HG03175 (cell line): ENCODE results near the gene EME1.
"Not testable (repeated sequence)": the region's sequence is repeated elsewhere in the genome, so short reads cannot be mapped to it uniquely, and the experiment has no call there.

ENCODE experiments used
- ATAC-seq: cut with Tn5 transposase; IDR thresholded peaks from one replicate; pipeline ENCODE4 v1.9.1; 2021; ENCODE audit warnings: mild to moderate bottlenecking, moderate library complexity; ENCODE audit not compliant: unreplicated experiment

EME1 gene, protein sequence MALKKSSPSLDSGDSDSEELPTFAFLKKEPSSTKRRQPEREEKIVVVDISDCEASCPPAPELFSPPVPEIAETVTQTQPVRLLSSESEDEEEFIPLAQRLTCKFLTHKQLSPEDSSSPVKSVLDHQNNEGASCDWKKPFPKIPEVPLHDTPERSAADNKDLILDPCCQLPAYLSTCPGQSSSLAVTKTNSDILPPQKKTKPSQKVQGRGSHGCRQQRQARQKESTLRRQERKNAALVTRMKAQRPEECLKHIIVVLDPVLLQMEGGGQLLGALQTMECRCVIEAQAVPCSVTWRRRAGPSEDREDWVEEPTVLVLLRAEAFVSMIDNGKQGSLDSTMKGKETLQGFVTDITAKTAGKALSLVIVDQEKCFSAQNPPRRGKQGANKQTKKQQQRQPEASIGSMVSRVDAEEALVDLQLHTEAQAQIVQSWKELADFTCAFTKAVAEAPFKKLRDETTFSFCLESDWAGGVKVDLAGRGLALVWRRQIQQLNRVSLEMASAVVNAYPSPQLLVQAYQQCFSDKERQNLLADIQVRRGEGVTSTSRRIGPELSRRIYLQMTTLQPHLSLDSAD

DNA sequence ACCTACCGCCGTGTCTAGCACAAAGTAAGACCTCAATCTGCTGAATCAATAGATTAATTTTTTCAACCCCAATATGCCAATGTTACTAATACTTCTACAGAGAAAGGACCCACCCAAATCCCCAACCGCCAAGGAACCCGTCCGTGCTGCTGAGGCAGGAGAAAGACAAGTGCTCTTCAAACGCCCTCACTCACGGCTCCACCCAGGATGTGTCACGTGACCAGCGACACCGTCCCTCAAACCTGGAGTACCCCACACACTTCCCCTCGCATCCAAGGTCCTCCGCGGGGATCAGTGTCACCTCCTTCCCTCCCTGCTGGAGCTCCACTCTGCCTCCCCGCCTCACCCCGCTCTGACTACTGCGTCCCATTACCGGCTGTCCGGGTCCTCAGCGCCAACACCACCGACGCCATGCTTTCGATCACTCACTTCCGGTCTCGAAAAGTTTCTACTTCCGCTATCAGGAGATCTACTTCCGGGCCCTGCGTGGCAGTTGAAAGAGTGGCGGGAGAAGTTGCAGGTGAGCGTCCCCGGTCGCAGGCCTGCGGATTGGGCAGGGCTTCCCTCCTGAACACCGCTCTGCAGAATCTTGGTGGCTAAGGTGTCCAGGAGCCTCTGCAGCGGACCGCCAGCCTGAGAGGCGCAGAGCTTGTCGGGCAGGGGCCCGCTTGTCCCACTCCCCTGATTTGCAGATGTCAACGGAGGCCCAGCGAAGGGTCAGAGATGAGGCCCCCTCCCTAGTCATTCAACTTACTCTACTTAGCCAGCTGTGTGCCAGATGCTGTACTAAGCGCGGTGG, at the start of gene EME1, which contains the start of gene MRPL27:
EME1 (plus strand) TSS at position 472 of the 799 bp plus-strand sequence. CDS start 1,980 bp downstream, outside the sequence.
MRPL27 (minus strand) TSS at position 427 of the 799 bp plus-strand sequence; CDS start at position 413, 14 bp downstream.
- peak; percentile 94 for ATAC-seq

DNA sequence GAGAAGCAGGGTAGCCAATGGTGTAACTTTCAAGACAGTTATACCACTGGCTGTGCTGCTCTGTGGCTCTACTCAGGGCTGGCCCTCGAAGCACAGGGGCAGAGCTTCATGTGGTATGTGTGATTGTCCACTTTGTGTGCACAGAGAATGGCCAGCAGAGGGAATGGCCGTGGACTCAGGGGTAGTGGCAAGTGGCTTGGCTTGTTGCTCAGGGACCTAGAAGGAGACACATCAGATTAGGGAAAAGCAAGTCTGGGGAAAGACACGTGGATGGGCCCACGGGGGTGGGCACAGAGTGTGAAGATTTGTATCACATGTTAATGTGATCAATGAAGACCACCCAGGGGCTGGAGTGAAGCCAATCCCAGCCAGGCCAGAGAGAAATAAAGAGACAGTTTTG, 47.1 kb upstream of the EME1 start:
- ATAC-seq = no peak

DNA sequence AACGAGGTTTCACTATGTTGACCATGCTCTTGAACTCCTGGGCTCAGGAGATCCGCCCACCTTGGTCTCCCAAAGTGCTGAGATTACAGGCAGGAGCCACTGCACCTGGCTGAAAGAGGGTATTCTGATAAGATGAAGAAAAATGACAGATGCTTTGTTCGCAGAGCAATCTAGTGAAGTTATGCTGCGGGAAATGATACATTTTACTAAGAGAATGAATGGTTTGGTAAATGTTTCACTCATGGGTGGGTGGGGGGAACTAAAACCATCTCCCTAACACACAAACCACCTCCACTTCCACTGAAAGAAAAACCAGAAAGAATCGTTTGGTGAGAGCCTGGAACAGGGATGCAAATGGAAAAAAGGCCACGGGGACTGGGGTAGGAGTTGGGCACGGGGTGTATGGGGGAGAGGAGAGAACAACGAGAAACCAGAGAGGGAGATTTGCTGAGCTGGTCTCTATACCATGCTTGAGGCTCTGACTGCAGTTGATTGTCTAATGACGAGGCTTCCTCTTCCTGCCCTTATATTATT, 46.1 kb upstream of the EME1 start:
- no peak for ATAC-seq

DNA sequence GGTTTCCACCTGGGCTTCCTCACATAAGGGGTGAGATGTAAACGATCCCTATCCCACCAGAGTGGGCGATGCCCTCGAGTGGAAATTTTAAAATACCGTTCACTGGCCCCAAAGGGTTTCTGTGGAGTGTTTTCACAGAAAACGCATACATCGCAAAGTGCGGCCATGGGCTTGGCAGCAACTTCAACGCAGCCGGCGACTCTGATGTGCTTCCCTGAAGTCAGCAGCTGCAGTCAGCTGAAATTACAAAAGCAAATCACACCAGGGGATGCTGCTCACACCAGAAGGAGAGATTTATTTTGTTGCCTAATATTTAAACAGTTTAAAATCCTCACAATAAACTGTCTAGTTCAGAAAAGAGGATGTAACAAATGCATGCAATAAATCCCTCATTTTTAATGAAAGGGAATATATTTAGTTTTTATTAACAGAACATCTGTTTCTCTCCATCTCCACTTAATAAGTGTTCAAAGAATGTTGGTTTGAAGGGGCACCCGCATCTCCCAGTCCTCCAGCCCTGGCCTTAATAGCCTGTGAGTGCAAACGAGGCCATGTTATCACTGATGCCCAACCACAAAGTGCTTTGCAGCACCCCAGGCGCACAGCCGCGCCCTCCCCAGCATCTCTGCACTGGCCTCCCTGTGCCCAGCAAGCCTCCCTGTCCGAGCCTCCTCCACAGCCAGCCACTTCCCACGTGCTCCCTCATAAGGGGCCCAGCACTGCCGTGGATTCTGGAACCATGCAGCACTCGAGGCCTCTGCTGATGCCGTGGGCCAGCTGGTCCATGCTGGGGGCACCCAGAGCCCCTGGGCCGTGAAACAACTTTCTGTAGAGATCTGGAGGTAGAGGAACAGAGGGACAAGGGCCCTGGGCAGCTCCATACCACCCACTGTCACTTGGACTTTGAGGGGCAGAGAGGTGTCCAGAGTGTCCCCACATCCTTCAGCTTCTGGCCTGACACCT, 44.4 kb upstream of the EME1 start:
- ATAC-seq = no peak

DNA sequence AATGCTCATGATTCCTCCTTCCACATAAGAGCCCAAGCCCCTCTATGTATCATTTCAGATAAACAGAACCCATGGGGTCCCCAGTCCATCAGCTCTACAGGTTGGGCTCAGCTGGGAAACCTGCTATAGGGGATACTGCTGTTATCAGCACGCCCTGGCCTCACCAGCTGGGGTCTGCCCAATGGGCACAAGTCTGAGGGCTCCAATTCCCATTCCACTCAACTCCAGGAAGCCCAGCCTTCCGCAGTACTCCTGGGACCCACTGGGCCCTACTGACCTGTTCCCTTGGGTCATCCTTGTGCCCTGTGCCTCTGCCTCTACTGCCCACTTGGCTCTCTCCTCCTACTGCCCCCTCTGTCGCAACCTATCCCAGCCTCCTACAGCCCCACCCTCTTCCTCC, 43.3 kb upstream of the EME1 start:
- ATAC-seq = no peak

DNA sequence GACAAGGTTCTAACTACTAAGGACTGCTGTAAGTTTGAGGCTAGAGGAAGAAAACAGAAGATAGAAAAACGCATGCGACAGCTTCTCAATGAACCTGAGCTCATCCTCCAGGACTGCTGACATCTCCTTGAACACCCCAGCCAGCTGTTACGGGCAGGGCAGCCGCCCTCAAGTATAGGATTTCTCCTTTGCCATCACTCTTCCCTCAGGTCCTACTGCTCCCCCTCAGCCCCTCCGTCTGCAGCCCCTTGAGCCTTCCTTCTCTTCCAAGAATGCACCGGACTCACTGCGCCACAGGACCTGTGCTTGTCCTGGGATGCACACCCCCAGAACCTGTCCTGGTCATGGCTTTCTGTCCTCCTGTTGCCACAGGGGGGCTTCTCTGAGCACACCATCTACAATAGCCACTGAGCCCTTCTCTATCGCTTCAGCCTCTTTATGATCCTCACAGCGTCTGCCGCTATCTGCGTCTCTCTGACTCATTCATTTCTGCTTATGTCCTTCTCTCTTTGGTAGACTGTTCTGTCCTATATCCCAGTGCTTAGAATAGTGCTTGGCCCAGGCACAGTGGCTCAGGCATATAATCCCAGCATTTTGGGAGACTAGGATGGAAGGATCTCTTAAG, 42.8 kb upstream of the EME1 start:
- ATAC-seq = no peak

DNA sequence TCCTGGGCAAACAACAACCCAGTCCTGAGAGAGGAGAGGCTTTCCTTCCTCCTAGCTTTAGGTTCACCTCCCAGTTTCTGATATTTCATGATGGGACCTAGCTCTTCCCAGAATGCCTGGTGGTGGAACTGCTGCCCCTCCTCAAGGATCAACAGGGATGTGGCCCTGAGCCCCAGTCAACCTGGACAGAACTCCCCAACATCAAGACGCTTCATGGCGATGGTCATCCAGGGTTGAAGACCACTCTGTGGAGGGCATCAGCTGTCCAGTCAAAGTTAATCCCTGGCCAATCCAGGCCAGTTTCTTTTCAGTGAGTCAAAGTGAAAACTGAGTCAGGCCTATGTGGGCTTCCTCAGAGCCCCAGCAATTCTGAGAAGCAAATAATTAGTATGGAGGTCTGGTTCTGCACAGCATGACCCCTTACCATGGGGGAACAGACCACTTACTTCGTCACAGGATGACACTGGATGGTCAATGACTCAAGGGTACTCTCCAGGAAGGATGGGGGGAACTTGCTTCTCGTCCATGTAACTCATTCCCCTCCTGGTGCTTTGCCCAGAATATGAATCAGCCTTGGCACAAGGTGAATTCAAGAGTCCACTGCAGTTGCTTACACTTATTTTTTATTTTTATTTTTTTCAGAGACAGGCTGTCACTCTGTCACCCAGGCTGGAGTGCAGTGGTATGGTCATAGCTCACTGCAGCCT, 41.8 kb upstream of the EME1 start:
- no peak for ATAC-seq

DNA sequence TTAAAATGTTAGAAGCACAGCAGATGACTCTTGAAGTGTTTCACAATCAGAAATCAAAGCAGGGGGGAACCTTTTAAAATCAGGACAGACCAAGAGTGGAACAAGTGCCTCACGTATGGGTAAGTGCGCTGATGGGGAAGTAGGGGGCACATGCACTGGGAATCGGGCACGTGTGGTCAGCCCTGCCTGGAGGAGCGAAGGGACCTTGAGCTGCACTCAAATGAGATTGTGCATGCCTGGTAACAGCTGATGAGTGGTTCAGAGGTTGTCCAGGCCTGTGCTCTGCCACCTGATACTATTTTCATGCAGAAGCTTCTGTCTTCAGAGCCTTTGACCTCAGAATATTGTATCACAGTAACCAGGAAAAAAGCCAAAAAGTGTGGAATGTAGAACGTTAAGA, 40.8 kb upstream of the EME1 start:
- no peak for ATAC-seq

DNA sequence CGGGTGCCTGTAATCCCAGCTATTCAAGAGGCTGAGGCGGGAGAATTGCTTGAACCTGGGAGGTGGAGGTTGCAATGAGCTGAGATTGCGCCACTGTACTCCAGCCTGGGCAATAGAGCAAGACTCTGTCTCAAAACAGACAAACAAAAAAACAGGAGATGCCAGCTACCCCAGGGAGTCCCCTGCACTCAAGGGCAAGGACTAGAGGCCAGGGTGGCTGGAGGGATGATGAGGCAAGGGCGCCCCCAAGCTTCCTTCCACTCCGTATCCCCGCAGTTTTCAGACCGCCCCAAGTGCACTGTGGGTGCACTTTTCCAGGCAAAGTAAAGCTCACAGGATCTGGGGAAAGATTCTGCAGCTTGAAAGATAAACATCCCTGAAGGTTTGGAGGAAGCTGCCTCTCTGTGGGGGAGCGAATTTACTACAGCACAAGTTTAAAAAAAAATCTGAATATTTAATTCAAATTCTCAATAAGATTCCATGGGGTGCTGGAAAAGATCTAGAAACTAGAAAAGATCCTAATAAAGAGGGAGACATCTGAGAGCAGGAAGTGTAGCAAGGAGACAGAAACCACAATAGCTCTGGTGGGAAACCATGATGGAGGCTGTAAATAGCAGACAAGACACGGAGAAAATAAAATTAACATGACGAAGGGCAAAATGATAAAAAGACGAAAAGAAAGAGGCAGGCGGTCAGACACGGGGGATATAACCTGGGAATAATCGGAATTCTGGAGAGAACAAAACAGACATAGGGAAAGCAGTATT, 39.6 kb upstream of the EME1 start:
- ATAC-seq = not testable (repeated sequence)

DNA sequence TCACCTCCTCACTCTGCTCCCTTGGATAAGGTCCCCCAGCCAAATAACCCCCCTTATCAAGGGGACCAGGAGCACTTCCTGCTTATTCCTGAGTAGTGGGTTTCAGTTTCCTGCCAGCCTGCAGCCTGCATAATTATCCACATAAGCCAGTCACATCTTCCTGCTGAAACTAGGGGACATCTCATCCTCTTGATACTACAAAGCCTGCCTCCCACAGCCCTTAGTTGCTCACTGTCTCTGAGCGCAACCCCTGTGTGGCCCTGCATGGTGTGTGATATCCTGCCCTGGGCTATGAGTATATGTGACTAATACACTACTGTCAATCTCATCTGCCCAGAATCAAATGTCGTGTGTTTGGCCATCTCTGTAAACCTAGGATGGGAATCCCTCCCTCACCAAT, 35.1 kb upstream of the EME1 start:
- no peak for ATAC-seq

DNA sequence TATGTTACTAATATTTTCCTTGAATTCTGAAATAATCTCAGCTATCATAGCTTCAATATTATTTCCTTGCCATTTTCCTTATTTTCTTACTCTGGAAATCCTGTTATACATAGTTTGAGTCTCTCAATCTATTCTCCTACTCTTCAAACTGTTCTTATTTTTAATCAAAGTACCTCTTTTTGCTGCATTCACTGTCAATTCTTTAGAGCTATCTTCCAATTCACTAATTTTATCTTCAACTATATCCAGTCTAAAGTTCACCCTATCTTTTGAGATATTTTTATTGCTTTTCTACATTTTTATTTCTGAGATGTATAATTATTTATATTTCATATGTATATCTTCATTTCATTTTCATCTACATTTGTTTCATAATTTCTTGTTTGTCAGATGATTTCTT, 34.4 kb upstream of the EME1 start:
- ATAC-seq = no peak

DNA sequence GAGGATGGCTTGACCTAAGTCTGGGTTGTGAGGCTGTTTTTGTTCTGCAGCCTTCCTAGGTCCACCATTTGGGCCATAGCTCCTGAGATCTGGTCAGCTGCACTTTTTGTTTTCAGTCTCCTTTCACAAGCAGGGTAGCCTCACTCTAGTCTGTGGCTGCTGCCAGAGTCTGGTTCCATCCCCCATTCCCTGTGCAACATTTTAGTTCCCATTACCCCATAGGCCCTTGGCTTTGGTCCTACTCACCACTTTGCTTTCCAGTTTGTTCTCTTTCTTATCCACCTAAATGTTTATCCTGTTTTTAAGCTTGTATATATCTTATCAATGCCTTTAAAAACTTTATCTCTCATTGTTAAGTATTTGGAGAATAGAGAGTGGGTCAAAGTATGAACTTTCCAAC, 33.6 kb upstream of the EME1 start:
- ATAC-seq = no peak

DNA sequence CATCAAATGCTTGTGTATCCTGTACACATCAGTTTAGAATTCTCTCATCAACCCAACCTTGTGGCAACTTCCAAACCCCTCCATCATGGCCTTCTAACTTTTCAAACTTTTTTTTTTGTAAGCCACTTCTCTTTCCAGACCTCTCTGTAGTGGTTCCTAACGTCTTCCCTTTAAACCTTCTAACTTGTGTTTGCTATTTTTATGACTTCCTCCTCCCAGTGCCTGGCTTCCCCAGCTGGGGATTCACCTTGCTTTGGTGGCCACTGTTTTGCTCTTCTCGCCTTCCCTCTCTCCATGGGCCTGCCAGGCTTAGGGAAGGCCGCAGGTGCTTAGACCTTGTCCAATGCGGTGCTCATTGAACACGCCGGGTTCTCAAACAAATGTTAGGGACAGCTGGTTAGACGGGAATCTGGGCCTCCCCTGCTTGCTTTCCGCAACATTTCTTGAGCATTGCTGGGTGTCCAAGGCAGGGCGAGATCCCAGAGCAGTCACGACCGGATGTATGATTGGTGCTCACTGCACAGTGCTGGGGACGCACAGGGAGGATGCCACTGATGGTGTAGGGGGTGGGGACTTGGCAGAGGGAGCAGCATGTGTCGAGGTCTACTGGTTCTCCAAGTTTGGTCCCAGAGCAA, 28.2 kb upstream of the EME1 start:
- no peak for ATAC-seq

DNA sequence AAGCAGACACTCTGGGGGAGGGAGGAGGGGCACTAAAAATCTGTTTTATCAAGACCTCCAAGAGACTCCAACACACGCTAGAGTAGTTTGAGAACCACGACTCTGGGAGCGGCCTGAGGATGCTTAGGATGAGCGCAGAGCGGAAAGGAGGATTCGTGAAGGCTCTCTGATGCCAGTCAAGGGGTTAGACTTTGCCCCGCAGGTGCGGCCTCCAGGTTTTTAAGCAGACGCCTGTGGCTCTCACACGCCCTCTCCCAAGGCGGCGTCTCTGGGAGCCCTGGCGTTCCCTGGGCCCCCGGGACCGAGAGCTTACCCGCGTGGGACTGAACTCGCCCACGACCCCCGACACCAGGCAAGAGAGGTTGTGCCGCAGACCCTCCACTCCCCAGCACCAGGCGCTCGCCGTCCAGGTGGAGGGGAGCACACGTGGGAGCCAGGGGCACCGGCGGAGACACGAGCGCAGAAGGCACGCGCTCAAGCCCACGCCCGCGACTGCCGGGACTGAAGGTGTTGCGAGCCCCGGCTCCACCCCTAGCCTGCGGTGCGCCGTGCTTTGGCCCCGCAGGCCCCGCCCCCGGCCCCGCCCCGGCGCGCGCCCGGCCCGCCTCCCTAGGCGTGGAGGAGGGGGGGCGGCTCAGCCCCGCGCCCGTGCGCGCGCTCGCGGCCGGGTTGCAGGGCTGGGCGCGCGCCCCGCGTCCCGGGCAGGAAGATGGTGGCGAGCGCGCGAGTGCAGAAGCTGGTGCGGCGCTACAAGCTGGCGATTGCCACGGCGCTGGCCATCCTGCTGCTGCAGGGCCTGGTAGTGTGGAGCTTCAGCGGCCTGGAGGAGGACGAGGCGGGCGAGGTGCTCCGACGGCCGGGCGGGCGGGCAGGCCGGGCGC, 27.4 kb upstream of the EME1 start, which contains the start of gene XYLT2:
XYLT2 (plus strand) TSS at position 695 of the 881 bp plus-strand sequence; CDS start at position 710, 15 bp downstream.
- ATAC-seq = peak; percentile 78

DNA sequence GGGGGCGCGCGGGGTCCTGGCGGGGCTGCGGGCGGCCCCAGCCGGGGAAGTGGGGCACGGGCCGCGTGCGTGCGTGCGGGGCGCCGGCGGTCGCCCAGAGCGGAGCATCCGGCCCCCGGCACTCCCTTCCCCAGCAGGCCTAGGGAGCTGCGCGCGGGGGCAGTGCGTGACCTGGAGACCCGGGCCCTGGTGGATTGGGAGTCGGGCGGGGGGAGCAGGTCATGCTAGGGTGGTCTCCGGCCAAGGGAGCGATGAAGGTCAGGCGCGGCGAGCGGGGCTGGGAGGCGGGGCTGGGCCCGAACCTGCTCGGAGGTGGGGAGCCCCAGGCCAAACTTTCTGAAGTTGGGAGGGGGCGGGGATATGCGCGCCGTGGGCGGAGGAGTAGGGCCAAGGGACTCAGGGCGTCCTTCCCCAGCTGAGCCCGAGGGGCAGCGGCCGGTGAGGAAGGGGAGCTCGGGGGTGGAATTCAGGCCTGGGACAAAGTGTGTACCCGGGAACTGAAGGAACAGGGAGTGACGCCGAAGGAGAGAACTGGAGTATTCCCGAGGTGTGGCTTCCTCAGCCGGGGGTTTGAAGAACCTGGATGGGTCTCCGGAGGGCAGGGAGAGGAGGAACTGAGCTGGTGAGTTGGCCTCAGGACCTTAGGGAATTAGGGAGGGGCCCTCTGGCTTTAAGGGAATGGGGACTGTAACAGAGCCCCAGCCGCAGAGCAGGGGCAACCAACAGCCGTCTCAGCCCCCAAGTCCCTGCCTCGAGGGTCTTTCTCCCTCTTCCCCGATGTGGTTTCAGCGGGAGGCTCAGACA, 26.5 kb upstream of the EME1 start:
- ATAC-seq = peak; percentile 56
